HL-60 (cell line): Measurements from ENCODE around the gene ALDH1L1.

Source experiments
- POLR2AphosphoS5 ChIP-seq: IDR thresholded peaks from 2 replicates; pipeline ENCODE4 v1.6.1; 2012; ENCODE audit warnings: low read depth
- SPI1 ChIP-seq: IDR thresholded peaks from 2 replicates; pipeline ENCODE4 v1.6.1; 2012; ENCODE audit warnings: low read depth, mild to moderate bottlenecking, borderline replicate concordance
- TF ChIP-seq, protein P1 (sequence below): IDR thresholded peaks from one replicate; pipeline ENCODE4 v1.5.1; 2011; ENCODE audit warnings: low read length, control low read depth, inconsistent platforms; ENCODE audit not compliant: insufficient read depth

DNA sequence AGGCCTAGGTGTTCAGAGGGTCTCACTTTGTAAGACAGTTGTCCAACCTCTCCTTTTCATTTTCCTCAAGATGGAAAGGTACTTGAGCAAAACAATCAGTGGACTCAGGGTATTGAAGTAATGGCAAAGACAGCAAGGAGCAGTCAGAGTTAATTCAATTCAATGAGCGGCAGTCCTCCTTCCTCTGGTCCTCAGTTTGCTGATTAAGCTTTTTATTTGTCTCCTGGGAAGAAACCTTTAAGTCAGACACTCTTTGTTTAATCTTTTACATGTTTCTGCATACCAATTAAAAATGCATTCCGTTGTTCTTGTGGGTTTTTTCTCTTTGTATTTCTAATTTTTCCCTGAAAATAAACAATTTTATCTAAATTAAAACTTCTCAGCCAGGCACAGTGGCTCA is 18.9 kb upstream of the ALDH1L1 start:
- TF ChIP-seq, protein P1, sequence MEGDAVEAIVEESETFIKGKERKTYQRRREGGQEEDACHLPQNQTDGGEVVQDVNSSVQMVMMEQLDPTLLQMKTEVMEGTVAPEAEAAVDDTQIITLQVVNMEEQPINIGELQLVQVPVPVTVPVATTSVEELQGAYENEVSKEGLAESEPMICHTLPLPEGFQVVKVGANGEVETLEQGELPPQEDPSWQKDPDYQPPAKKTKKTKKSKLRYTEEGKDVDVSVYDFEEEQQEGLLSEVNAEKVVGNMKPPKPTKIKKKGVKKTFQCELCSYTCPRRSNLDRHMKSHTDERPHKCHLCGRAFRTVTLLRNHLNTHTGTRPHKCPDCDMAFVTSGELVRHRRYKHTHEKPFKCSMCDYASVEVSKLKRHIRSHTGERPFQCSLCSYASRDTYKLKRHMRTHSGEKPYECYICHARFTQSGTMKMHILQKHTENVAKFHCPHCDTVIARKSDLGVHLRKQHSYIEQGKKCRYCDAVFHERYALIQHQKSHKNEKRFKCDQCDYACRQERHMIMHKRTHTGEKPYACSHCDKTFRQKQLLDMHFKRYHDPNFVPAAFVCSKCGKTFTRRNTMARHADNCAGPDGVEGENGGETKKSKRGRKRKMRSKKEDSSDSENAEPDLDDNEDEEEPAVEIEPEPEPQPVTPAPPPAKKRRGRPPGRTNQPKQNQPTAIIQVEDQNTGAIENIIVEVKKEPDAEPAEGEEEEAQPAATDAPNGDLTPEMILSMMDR: no peak
- no peak for TF ChIP-seq SPI1
- no peak for TF ChIP-seq POLR2AphosphoS5
